ENCODE results near the gene PAK5. TPM values are rescaled to one million over a fixed set of nuclear protein-coding genes. Genes with fewer than 3 reads are reported as not detected.

The PAK5 gene
- total RNA-seq, 4 donors from 2014 or later: not detected

GRCh38 chr20:9493803-9494202 is 345.1 kb downstream of the PAK5 start:
- no peak for TF ChIP-seq POLR2A (IDR thresholded peaks at IDR 0.05)
- TF ChIP-seq POLR2AphosphoS5 (IDR thresholded peaks at IDR 0.05): no peak
- TF ChIP-seq CTCF (IDR thresholded peaks at IDR 0.05): no peak
- TF ChIP-seq EP300 (IDR thresholded peaks at IDR 0.05; ENCODE audit: low read depth): no peak
- in situ Hi-C loops (cut with MboI; ENCODE audit: low pct_ligation_motif_present in 1 of 4, low pct_unique_long_range_greater_than_20kb in 1 of 4, low sequenced_read_pairs in 3 of 4) (no loop called here), intact Hi-C loops (cut with DNase I; ENCODE audit: low total_unique reads) (no loop called here)
- no peak overlapping the region for H3K27ac ChIP-seq
- no peak overlapping the region for H3K4me3 ChIP-seq
- no peaks in the 10 kb centered on the region for H3K36me3 ChIP-seq
- H3K4me1 ChIP-seq: no peaks in the 10 kb centered on the region
- no peaks in the 10 kb centered on the region for H3K27me3 ChIP-seq
- WGBS, 2 donors (ENCODE audit: low coverage in 1 of 2): 57 to 60% methylated on average over 2 of the region's 2 CpGs
- DNase-seq: no peak
- H3K9me3 ChIP-seq: no peaks in the 10 kb centered on the region

- Histone ChIP-seq H3K36me3 (no peaks in the 10 kb centered on the region), H3K27me3 (no peaks in the 10 kb centered on the region), H3K4me1 (no peaks in the 10 kb centered on the region), H3K9me3 (no peaks in the 10 kb centered on the region), H3K4me3 (no peak overlapping the region), H3K27ac (no peak overlapping the region)
- WGBS, 2 donors (ENCODE audit: low coverage in 1 of 2): 41 to 60% methylated on average over 4 of the region's 4 CpGs
- TF ChIP-seq EP300 (IDR thresholded peaks at IDR 0.05; ENCODE audit: low read depth) (no peak), CTCF (IDR thresholded peaks at IDR 0.05) (no peak), POLR2AphosphoS5 (IDR thresholded peaks at IDR 0.05) (no peak), POLR2A (IDR thresholded peaks at IDR 0.05) (no peak)
- in situ Hi-C loops (cut with MboI; ENCODE audit: low pct_ligation_motif_present in 1 of 4, low pct_unique_long_range_greater_than_20kb in 1 of 4, low sequenced_read_pairs in 3 of 4) (no loop called here), intact Hi-C loops (cut with DNase I; ENCODE audit: low total_unique reads) (no loop called here)
- DNase-seq: no peak
These were observed 346.8 kb downstream of the PAK5 start for GRCh38 chr20:9492067-9492466.

GRCh38 chr20:9491324-9491723 is 347.6 kb downstream of the PAK5 start:
- H3K4me3 ChIP-seq: no peak overlapping the region
- no peaks in the 10 kb centered on the region for H3K4me1 ChIP-seq
- no peaks in the 10 kb centered on the region for H3K27me3 ChIP-seq
- H3K36me3 ChIP-seq: no peaks in the 10 kb centered on the region
- no peak for DNase-seq
- intact Hi-C loops (cut with DNase I; ENCODE audit: low total_unique reads) (no loop called here), in situ Hi-C loops (cut with MboI; ENCODE audit: low pct_ligation_motif_present in 1 of 4, low pct_unique_long_range_greater_than_20kb in 1 of 4, low sequenced_read_pairs in 3 of 4) (no loop called here)
- H3K9me3 ChIP-seq: no peaks in the 10 kb centered on the region
- no peak overlapping the region for H3K27ac ChIP-seq
- TF ChIP-seq POLR2A (IDR thresholded peaks at IDR 0.05): no peak
- TF ChIP-seq EP300 (IDR thresholded peaks at IDR 0.05; ENCODE audit: low read depth): no peak
- TF ChIP-seq CTCF (IDR thresholded peaks at IDR 0.05): no peak
- no peak for TF ChIP-seq POLR2AphosphoS5 (IDR thresholded peaks at IDR 0.05)
- WGBS, 2 donors (ENCODE audit: low coverage in 1 of 2): 88% methylated on average over 1 of the region's 1 CpG; no CpG with 5 or more reads in 1 of the 2 donors

- no peak overlapping the region for H3K4me3 ChIP-seq
- TF ChIP-seq CTCF (IDR thresholded peaks at IDR 0.05) (no peak), POLR2AphosphoS5 (IDR thresholded peaks at IDR 0.05) (no peak), EP300 (IDR thresholded peaks at IDR 0.05; ENCODE audit: low read depth) (no peak), POLR2A (IDR thresholded peaks at IDR 0.05) (no peak)
- H3K36me3 ChIP-seq: no peaks in the 10 kb centered on the region
- no peaks in the 10 kb centered on the region for H3K4me1 ChIP-seq
- intact Hi-C loops (cut with DNase I; ENCODE audit: low total_unique reads): no loop called here
- in situ Hi-C loops (cut with MboI; ENCODE audit: low pct_ligation_motif_present in 1 of 4, low pct_unique_long_range_greater_than_20kb in 1 of 4, low sequenced_read_pairs in 3 of 4): no loop called here
- DNase-seq: no peak
- no peaks in the 10 kb centered on the region for H3K27me3 ChIP-seq
- no peaks in the 10 kb centered on the region for H3K9me3 ChIP-seq
- H3K27ac ChIP-seq: no peak overlapping the region
- 87 to 100% methylated on average over 1 to 3 of the region's 3 CpGs for WGBS, 2 donors (ENCODE audit: low coverage in 1 of 2)
These were observed 348.2 kb downstream of the PAK5 start for GRCh38 chr20:9490631-9491030.
